HG02623 (cell line): ENCODE measurements around the gene MAEA.
"Not testable (repeated sequence)": the region's sequence is repeated elsewhere in the genome, so short reads cannot be mapped to it uniquely, and the experiment has no call there.

Experiments used
- ATAC-seq: cut with Tn5 transposase; IDR thresholded peaks from one replicate; pipeline ENCODE4 v1.9.1; 2021; ENCODE audit warnings: moderate library complexity; ENCODE audit not compliant: unreplicated experiment

MAEA gene

DNA sequence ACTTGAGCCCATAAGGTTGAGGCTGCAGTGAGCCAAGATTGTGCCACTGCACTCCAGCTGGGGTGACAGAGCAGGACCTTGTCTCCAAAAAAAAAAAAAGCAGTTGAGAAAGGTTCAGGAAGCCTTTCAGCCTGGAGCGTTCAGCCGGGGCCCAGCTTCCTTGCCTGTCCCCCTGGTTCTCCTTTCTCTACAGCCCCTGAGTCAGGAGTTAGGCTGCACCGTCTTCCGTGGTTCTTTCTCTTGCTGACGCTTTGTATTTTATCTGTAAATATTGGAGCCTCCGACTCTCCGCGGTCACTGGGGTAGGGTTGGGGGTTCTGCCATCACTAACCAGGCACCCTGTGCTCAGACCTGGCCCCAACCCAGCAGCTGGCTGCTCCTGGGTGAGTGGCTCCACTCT, 43.6 kb downstream of the MAEA start:
- no peak for ATAC-seq

GRCh38 chr4:1333851-1334578, 44.3 kb downstream of the MAEA start:
- ATAC-seq, result not testable (repeated sequence)

DNA sequence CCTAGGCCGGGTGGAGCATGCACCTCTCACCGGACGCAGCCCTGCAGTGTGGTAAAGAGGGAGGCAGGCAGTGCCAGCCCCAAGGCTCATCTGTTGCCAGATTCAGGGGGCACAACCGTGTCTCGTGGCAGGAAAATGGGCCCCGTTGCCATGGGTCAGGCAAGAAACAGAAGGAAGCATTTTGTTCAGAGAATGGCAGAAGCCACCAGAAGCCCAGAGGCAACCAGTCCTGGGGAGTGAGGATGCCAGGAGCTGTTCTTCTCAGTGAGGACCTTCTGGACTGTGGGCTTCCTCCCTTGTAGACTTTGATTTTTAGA, 44.8 kb downstream of the MAEA start:
- no peak for ATAC-seq

DNA sequence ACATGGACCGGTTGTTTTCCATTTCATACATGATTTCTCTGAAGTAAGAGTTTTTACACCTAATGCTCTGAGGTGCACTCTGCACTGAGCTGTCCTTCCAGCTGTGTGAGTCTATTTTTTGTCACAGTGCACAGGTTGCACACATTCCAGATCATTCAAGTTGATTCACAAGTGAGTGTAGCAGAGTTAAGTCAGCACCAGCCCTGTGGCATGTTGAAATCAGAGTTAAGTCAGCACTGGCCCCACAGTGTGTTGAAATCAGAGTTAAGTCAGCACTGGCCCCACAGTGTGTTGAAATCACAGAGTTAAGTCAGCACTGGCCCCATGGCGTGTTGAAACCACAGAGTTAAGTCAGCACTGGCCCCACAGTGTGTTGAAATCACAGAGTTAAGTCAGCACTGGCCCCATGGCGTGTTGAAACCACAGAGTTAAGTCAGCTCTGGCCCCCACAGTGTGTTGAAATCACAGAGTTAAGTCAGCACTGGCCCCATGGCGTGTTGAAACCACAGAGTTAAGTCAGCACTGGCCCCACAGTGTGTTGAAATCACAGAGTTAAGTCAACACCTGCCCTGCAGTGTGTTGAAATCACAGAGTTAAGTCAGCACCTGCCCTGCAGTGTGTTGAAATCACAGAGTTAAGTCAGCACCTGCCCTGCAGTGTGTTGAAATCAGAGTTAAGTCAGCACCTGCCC, 45.6 kb downstream of the MAEA start:
- not testable (repeated sequence) for ATAC-seq

DNA sequence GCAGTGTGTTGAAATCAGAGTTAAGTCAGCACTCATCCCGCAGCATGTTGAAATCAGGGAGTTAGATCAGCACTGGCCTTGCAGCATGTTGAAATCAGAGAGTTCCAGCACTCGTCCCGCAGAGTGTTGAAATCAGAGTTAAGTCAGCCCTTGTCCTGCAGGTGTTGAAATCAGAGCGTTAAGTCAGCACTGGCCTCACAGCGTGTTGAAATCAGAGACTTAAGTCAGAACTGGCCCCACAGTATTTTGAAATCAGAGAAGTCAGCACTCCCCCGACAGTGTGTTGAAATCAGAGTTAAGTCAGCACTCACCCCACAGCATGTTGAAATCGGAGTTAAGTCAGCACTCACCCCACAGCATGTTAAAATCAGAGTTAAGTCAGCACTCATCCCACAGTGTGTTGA, 46.4 kb downstream of the MAEA start:
- no peak for ATAC-seq

- no peak for ATAC-seq
These were observed 47.7 kb downstream of the MAEA start for GRCh38 chr4:1337376-1337831.

GRCh38 chr4:1337951-1338751, 48.5 kb downstream of the MAEA start:
- ATAC-seq, result no peak

DNA sequence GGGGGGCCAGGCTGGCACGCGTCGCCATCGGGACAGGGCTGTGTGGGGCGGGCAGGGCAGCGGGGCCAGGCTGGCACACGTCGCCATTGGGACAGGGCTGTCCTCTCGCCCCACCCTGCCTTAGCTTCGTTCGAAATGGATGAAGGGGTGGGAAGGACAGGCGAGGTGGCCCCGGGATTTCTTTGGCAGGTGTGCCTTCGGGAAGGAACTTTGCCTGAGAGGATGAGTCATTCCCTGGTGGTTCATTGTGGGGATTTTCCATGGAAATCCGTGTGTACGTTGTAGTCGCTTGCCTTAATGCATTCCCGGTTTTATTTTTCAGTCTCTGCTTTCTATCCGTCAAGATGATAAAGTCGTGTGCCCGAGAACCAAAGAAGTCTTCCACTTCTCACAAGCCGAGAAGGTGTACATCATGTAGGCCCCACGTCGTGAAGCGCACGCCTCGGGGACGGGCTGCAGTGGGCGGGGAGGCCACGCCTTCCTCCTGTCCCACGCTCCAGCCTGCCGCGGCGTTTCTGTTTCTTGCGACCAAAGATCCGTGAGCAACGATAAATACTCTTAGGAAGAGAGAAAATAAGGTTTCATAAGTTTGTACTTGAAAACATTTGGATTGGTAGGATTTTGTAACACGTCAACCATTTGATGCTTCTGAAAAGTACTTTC, 49.2 kb downstream of the MAEA start:
- no peak for ATAC-seq

DNA sequence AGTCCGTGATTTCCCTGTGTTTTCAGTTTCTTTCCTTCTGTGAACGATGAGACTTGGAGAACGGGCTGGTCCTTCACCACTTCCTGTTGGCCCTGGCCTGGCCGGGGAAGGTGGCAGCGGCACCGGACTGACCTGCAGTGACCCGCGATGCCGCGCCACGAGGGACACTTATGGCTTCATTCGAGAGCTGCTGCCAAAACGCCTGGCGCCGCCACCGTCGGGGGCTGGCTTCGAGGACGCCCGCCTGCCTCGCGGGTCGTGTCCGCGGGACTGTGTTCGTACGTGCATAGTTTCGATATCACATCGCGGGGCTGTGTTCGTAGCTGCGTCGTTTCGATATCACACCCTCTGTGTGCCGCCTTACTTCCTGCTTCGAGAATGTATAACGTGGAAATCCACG, 49.8 kb downstream of the MAEA start:
- no peak for ATAC-seq

DNA sequence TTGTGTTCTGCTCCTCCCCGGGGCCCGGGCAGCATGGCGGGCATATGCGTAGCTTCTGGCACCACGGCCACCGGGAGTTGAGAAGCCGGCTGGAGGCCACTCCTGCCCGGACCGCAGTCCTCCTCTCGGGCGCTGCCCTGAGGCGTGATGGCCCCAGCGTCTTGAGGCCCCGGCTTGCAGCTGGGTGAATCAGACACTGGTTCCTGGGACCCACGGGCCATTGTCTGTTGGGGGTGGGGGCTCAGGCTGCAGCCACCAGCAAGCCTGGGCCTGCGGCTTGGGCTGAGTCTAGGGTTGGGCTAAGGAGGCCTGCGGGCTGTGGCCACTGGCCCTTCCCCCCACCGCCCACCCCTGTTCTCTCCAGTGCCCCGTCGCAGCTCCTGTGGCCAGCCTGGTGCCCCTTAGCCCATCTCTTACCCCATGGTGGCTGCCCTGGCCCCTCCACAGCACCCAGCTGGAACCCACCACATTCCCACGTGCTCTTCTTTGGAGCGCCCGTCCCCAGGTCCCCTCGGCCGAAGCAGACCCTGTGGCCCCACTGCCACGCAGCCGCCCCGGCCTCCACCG, 50.6 kb downstream of the MAEA start:
- ATAC-seq, result no peak

GRCh38 chr4:1340861-1341260, 51.2 kb downstream of the MAEA start:
- no peak for ATAC-seq

DNA sequence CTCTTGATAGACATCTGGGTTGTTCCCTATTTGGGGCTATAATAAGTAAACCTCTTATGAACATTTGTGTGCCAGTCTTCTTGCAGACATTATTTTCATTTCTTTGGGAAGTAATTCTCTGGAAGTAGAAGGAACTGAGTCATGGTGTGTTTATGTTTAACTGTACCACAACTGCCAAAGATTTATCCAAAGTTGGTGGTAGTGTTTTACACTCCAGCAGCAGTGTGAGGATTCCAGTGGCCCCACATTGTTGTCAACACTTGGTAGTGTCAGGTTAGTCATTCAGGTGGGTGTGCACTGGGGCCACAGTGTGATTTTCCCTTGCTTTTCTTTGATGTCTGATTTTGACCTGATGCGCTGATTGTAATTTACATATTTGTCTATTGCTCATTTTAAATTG, 52.3 kb downstream of the MAEA start:
- ATAC-seq, result no peak

- ATAC-seq, result no peak
These were observed 55.0 kb downstream of the MAEA start for GRCh38 chr4:1344696-1345095.

DNA sequence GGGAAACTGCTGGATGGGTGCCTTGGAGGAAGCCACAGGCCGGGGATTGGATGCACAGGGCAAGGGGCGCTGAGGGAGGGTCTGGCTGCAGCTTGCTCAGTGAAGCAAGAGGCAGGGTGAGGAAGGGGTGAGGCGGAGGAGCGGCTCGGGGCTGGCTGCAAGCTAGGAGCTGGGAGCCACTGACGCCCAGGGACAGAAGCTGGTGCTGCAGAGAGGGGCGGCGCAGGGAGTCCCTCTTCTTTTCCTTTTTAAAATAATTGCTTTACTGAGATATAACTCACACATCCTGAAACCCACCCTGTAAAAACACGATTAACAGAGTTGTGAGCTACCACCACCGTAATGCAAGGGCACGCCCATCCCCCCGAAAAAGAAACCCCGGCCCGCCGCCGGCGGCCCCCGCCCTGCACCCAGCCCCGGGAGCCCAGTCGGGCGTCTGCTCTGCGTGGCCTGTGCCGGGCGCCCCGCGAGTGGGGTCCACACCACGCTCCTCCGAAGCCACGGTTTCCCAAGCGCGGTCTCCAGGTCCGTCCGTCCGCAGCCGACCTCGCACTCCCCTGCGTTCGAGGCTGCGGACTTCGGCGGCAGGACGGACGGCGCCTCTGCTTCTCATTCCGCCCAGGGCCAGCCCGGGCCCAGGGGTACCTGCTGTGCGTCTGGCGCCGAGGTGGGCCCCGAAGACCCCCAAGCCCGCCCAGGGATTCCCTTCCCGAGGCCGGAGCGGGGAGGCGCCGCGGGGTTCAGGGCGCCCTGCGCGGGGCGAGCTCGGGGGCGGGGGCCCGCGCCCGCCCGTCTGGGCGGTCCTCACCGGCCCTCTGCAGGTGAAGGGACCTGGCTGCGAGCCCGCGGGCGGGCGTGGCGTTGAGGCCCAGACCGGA, 56.5 kb downstream of the MAEA start:
- no peak for ATAC-seq

- ATAC-seq, result peak; percentile 92
These were observed 57.2 kb downstream of the MAEA start, which contains the start of gene UVSSA for GRCh38 chr4:1346781-1347409. TSS of gene UVSSA (plus strand) at chr4:1347208. CDS start at chr4:1348092, 884 bp downstream.

GRCh38 chr4:1347410-1347864, 57.7 kb downstream of the MAEA start:
- peak; percentile 20 for ATAC-seq

DNA sequence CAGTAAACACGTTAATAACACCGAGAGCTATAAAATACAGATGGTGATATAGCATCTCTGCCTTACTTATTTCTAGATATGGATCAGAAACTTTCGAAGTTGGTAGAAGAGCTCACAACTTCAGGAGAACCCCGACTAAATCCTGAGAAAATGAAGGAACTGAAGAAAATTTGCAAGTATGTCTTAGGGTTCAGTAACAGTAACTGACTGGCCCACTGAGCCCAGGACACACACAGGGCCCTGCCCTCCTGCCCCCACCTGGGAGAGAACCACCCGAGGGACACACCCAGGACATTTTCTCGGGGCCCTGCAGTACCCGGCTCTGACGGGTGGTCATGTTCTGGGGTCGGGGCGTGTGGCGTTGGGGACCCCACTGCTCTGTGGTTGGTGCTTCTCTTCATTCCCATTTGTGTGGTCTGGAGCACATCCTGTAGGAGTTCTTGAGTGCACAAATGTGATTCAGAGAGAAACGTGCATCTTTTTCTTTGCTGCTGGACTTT, 58.4 kb downstream of the MAEA start:
- ATAC-seq, result no peak

DNA sequence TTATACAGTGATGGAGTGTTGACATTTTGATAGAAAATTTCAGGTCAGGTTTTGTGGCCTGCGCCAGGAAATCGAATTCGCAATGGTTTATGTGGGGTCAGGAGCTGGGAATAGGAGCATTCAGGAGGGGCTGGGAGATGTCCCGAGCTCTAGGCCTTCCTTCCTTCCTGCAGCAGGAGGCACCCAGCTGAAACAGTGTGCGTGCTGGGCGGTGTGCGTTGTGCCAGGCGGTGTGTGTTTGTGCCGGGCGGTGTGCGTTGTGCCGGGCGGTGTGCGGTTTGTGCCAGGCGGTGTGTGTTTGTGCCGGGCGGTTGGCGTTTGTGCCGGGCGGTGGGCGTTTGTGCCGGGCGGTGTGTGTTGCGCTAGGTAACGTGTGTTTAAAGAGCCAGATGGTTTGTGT, 59.1 kb downstream of the MAEA start:
- ATAC-seq, result no peak
